Measurements from ENCODE around the gene TBL1X.
"Not testable (repeated sequence)": the region's sequence is repeated elsewhere in the genome, so short reads cannot be mapped to it uniquely, and the experiment has no call there.

TBL1X gene

GRCh38 chrX:9536156-9536555 lies 71.3 kb downstream of the TBL1X start:
- DNase-seq (ENCODE audit: low read depth) = not testable (repeated sequence)

- DNase-seq (ENCODE audit: low read depth) = no peak
These were observed 72.9 kb downstream of the TBL1X start for GRCh38 chrX:9537781-9538180.

GRCh38 chrX:9538544-9539045 lies 73.7 kb downstream of the TBL1X start:
- no peak for DNase-seq (ENCODE audit: low read depth)

- no peak for DNase-seq (ENCODE audit: low read depth)
These were observed 74.9 kb downstream of the TBL1X start for GRCh38 chrX:9539605-9540387.

- no peak for DNase-seq (ENCODE audit: low read depth)
These were observed 77.4 kb downstream of the TBL1X start for GRCh38 chrX:9542106-9542760.

GRCh38 chrX:9542761-9543111 lies 77.9 kb downstream of the TBL1X start:
- no peak for DNase-seq (ENCODE audit: low read depth)

GRCh38 chrX:9555354-9555753 lies 90.5 kb downstream of the TBL1X start:
- no peak for DNase-seq (ENCODE audit: low read depth)

- no peak for DNase-seq (ENCODE audit: low read depth)
These were observed 92.2 kb downstream of the TBL1X start for GRCh38 chrX:9557091-9557490.

- DNase-seq (ENCODE audit: low read depth) = no peak
These were observed 92.7 kb downstream of the TBL1X start for GRCh38 chrX:9557521-9557920.

- DNase-seq (ENCODE audit: low read depth) = no peak
These were observed 93.8 kb downstream of the TBL1X start for GRCh38 chrX:9558615-9559014.

- DNase-seq (ENCODE audit: low read depth) = no peak
These were observed 95.4 kb downstream of the TBL1X start for GRCh38 chrX:9560219-9560618.

GRCh38 chrX:9561199-9561598 lies 96.3 kb downstream of the TBL1X start:
- DNase-seq (ENCODE audit: low read depth) = no peak

GRCh38 chrX:9562851-9563250 lies 98.0 kb downstream of the TBL1X start:
- peak; percentile 31 for DNase-seq (ENCODE audit: low read depth)

GRCh38 chrX:9566150-9566621 lies 101.3 kb downstream of the TBL1X start:
- DNase-seq (ENCODE audit: low read depth) = peak; percentile 27

GRCh38 chrX:9569876-9570301 lies 105.0 kb downstream of the TBL1X start:
- DNase-seq (ENCODE audit: low read depth) = no peak

GRCh38 chrX:9573282-9574106 lies 108.6 kb downstream of the TBL1X start:
- DNase-seq (ENCODE audit: low read depth) = no peak

GRCh38 chrX:9576059-9576458 lies 111.2 kb downstream of the TBL1X start:
- DNase-seq (ENCODE audit: low read depth) = no peak

GRCh38 chrX:9577555-9577954 lies 112.7 kb downstream of the TBL1X start:
- no peak for DNase-seq (ENCODE audit: low read depth)

- DNase-seq (ENCODE audit: low read depth) = no peak
These were observed 113.4 kb downstream of the TBL1X start for GRCh38 chrX:9578083-9578779.

GRCh38 chrX:9581771-9582385 lies 117.0 kb downstream of the TBL1X start:
- no peak for DNase-seq (ENCODE audit: low read depth)

- no peak for DNase-seq (ENCODE audit: low read depth)
These were observed 118.1 kb downstream of the TBL1X start for GRCh38 chrX:9582956-9583355.
